GM12878 (cell line): ENCODE data around the gene SGIP1. TPM values are rescaled to one million over a fixed set of nuclear protein-coding genes. Genes with fewer than 3 reads are reported as not detected.

Experiments used
- ATAC-seq: fragments of 200-7000 bp; cut with Tn5 transposase; 3 replicates; pipeline ENCODE4 v1.9.1; 2020; ENCODE audit warnings: mild to moderate bottlenecking, moderate library complexity
- BruUV-seq: library from RNA; stranded (reverse); fragments of 400-500 nt; replicated peaks from 2 replicates; lab custom pipeline; 2021; lab: Mats Ljungman, UMichigan
- CTCF ChIA-PET: fragments of 300-600 bp; sonication (Branson Sonifier 250); formaldehyde crosslinking; extraction: SDS; loops from one replicate; lab custom pipeline; 2021; ENCODE audit warnings: inconsistent platforms; lab: Yijun Ruan, JAX
- POLR2A ChIA-PET: fragments of 350-600 bp; formaldehyde crosslinking; extraction: SDS; loops from one replicate; lab custom pipeline; 2021; ENCODE audit warnings: inconsistent platforms; lab: Charles Lee
- RAD21 ChIA-PET: fragments of 300-600 bp; sonication (Branson Sonifier 250); formaldehyde crosslinking; loops from one replicate; lab custom pipeline; 2023; ENCODE audit warnings: antibody characterized with exemption; ENCODE audit not compliant: unreplicated experiment; lab: Charles Lee
- SMC1A ChIA-PET: fragments of 300-600 bp; sonication (Branson Sonifier 250); formaldehyde crosslinking; loops from one replicate; lab custom pipeline; 2023; ENCODE audit not compliant: unreplicated experiment, uncharacterized antibody; lab: Charles Lee
- DNase-seq: peaks from one replicate; pipeline ENCODE4 v3.0.0-alpha.2; 2011; ENCODE audit warnings: low read depth, low spot score
- FAIRE-seq: peaks from 3 replicates; lab custom pipeline; 2011; peaks lifted over from hg19 to GRCh38; lab: Jason Lieb, UNC
- H2AFZ ChIP-seq: 2 replicates; pipeline ENCODE4 v1.6.0; 2011; ENCODE audit warnings: low read depth, low read length, control low read depth; ENCODE audit not compliant: control insufficient read depth
- H3K27ac ChIP-seq: 2 replicates; pipeline ENCODE4 v1.5.1; 2011; ENCODE audit warnings: control low read depth; ENCODE audit not compliant: control insufficient read depth, insufficient read depth
- H3K27me3 ChIP-seq, 2 experiments: replicated peaks in 1 of 2; 2 replicates each; pipeline versions ENCODE4 v1.6.0 to v1.6.1; 2011; ENCODE audit warnings: low read length in 1 of 2; ENCODE audit not compliant: control insufficient read depth in 2 of 2, insufficient read depth in 2 of 2
- H3K36me3 ChIP-seq, 2 experiments: 2 replicates each; pipeline ENCODE4 v1.5.1; 2011; ENCODE audit warnings: low read length in 1 of 2; ENCODE audit not compliant: control insufficient read depth in 2 of 2, insufficient read depth in 2 of 2
- H3K4me1 ChIP-seq: 2 replicates; pipeline ENCODE4 v1.6.1; 2011; ENCODE audit warnings: mild to moderate bottlenecking, low read length, moderate library complexity, mixed read lengths; ENCODE audit not compliant: control insufficient read depth, insufficient read depth
- H3K4me2 ChIP-seq: 2 replicates; pipeline ENCODE4 v1.6.0; 2011; ENCODE audit warnings: control low read depth; ENCODE audit not compliant: control insufficient read depth, insufficient read depth
- H3K4me3 ChIP-seq: fragments of 200-600 bp; sonication (generic); 2 replicates; pipeline ENCODE4 v1.5.1; 2016
- H3K79me2 ChIP-seq: 2 replicates; pipeline ENCODE4 v1.6.0; 2011; ENCODE audit warnings: low read length; ENCODE audit not compliant: control insufficient read depth, insufficient read depth
- H3K9ac ChIP-seq: 2 replicates; pipeline ENCODE4 v1.8.0; 2011; ENCODE audit warnings: low read length, control low read depth, mixed read lengths; ENCODE audit not compliant: control insufficient read depth, insufficient read depth
- H3K9me3 ChIP-seq: replicated peaks from 3 replicates; pipeline ENCODE4 v1.5.1; 2011; ENCODE audit warnings: mild to moderate bottlenecking, low read length; ENCODE audit not compliant: control insufficient read depth, insufficient read depth
- H4K20me1 ChIP-seq: 2 replicates; pipeline ENCODE4 v1.6.0; 2011; ENCODE audit not compliant: control insufficient read depth, insufficient read depth
- EP300 ChIP-seq, 2 experiments: fragments of 150-350 bp in 1 of 2; IDR thresholded peaks; 2 replicates each; pipeline ENCODE4 v1.6.1; 2011 to 2012; ENCODE audit warnings: low read depth in 2 of 2, low read length in 2 of 2, borderline replicate concordance in 1 of 2, improper control_type of control experiment in 1 of 2, inconsistent platforms in 1 of 2; ENCODE audit not compliant: control insufficient read depth in 1 of 2
- RAD21 ChIP-seq: IDR thresholded peaks from 2 replicates; pipeline ENCODE4 v1.6.1; 2011; ENCODE audit warnings: mild to moderate bottlenecking, low read depth, low read length, moderate library complexity; ENCODE audit not compliant: insufficient read depth
- RB1 ChIP-seq: fragments of 450-650 bp; formaldehyde crosslinking; IDR thresholded peaks from 2 replicates; pipeline ENCODE4 v1.6.1; 2017; ENCODE audit warnings: mild to moderate bottlenecking, borderline replicate concordance
- RBBP5 ChIP-seq: fragments of 200-600 bp; sonication (generic); conservative IDR thresholded peaks from 2 replicates; pipeline ENCODE4 v1.6.1; 2016
- RCOR1 ChIP-seq: conservative IDR thresholded peaks from 2 replicates; pipeline ENCODE4 v1.6.1; 2012; ENCODE audit warnings: low read depth, low read length, improper control_type of control experiment
- STAT1 ChIP-seq: fragments of 450-650 bp; conservative IDR thresholded peaks from 2 replicates; pipeline ENCODE4 v1.6.1; 2014; ENCODE audit warnings: antibody characterized with exemption, mild to moderate bottlenecking
- WGBS: methylation state at CpG from one replicate; pipeline ENCODE4 v1.1.6; 2016; ENCODE audit warnings: low lambda C conversion rate; ENCODE audit not compliant: insufficient replicate concordance, insufficient coverage; ENCODE audit errors: missing lambda C conversion rate; 5-methylcytosine and 5-hydroxymethylcytosine counted together
- in situ Hi-C: fragments of 300-500 bp; cut with MboI; formaldehyde crosslinking; loops from 9 replicates; pipeline ENCODE4 v1.14.3; 2018; ENCODE audit warnings: mixed read lengths
- intact Hi-C: fragments of 100-400 bp; cut with micrococcal nuclease; formaldehyde crosslinking; loops from one replicate; pipeline ENCODE4 v1.14.2; 2022; ENCODE audit not compliant: unreplicated experiment
- polyA plus RNA-seq, 11 experiments: library from polyadenylated mRNA; depleted of rRNA in 4 of 11; unstranded in 6 of 11; stranded (reverse) in 5 of 11; fragments of >200 nt; fragmentation: Nextera tagmentation in 4 of 11; fragmentation: Illumina TruSeq in 1 of 11; extraction: Ambion mirVana in 4 of 11; extraction: Trizol in 1 of 11; gene quantifications; 1 replicate in 1 of 11; 2 replicates in 10 of 11; pipeline versions ENCODE4 v1.2.1 to v1.2.3, GENCODE V29; 2011 to 2016; ENCODE audit warnings: inconsistent platforms in 2 of 11, missing spikeins in 2 of 11, low read depth in 1 of 11
- total RNA-seq, 4 experiments: library from RNA; depleted of rRNA in 3 of 4; stranded (reverse); fragments of >200 nt in 3 of 4; fragmentation: Illumina TruSeq in 1 of 4; extraction: Trizol in 1 of 4; gene quantifications; 2 replicates each; pipeline versions ENCODE4 v1.2.1 to v1.2.3, GENCODE V29; 2013 to 2021
- TF ChIP-seq, protein P1 (sequence below): IDR thresholded peaks from 2 replicates; pipeline ENCODE4 v1.6.1; 2012; ENCODE audit warnings: low read length, inconsistent platforms
- TF ChIP-seq, protein P2 (sequence below), 3 experiments: IDR thresholded peaks in 2 of 3; conservative IDR thresholded peaks in 1 of 3; 2 replicates each; pipeline ENCODE4 v1.5.1; 2011; ENCODE audit warnings: low read depth in 3 of 3, low read length in 3 of 3, mild to moderate bottlenecking in 3 of 3, control low read depth in 2 of 3, moderate library complexity in 2 of 3, inconsistent platforms in 1 of 3, mixed read lengths in 1 of 3; ENCODE audit not compliant: control insufficient read depth in 2 of 3, insufficient read depth in 1 of 3; ENCODE audit errors: extremely low read depth in 1 of 3
- TF ChIP-seq, protein P3 (sequence below): fragments of 450-650 bp; IDR thresholded peaks from 2 replicates; pipeline ENCODE4 v1.6.1; 2016; ENCODE audit warnings: mild to moderate bottlenecking

The SGIP1 gene
- total and polyA plus RNA-seq, 10 of the 15 experiments (the other 5 are each of a cell fraction or from before 2014, with no cell fraction given) = 0.15 TPM; not detected in 9

DNA sequence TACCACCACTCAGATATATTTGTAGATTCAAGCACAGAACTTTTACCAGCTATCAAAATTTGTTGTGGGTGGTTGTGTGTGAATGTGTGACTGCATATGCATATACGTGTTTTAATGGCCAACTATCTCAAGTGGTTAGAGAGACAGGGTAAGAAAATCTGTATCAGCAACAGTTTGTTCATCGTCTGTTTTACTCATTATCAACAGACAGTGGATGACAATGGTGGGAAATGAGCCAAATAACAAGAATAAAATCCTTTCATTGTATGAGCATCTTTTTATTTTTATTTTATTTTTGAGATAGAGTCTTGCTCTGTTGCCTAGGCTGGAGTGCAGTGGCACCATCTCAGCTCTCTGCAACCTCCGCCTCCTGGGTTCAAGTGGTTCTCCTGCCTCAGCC lies 195.6 kb downstream of the SGIP1 start (continued):
- TF ChIP-seq, protein P1, sequence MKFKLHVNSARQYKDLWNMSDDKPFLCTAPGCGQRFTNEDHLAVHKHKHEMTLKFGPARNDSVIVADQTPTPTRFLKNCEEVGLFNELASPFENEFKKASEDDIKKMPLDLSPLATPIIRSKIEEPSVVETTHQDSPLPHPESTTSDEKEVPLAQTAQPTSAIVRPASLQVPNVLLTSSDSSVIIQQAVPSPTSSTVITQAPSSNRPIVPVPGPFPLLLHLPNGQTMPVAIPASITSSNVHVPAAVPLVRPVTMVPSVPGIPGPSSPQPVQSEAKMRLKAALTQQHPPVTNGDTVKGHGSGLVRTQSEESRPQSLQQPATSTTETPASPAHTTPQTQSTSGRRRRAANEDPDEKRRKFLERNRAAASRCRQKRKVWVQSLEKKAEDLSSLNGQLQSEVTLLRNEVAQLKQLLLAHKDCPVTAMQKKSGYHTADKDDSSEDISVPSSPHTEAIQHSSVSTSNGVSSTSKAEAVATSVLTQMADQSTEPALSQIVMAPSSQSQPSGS = no peak
- TF ChIP-seq EP300 (IDR thresholded peaks at IDR 0.05; ENCODE audit: borderline replicate concordance in 1 of 2, control insufficient read depth in 1 of 2, low read depth in 2 of 2, low read length in 2 of 2) (no peak), RB1 (no peak), STAT1 (no peak), RCOR1 (no peak), RAD21 (no peak)

DNA sequence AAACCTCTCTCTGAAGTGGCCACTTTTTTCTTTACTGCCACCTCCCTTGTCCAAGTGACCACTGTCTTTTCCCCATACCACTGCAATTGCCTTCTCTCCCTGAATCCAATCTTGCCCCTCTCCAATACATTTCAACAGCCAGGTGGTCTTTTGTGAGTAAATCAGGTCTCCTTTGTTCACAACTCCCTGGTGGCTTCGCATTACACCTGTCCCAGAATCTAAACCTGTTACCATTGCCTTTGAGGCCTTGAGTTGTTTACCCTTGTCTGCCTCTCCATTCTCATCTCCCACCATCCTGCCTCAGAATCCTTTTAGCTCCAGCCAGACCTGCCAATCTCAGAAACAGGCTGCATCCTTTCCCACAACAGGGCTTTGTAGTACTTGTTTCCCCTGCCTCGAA lies 196.5 kb downstream of the SGIP1 start:
- WGBS = 35% methylated on average over 2 of the region's 2 CpGs
- RAD21 ChIA-PET = no interaction called here
- H3K27ac ChIP-seq = no peak overlapping the region
- no peaks in the 10 kb centered on the region for H4K20me1 ChIP-seq
- TF ChIP-seq, protein P2, sequence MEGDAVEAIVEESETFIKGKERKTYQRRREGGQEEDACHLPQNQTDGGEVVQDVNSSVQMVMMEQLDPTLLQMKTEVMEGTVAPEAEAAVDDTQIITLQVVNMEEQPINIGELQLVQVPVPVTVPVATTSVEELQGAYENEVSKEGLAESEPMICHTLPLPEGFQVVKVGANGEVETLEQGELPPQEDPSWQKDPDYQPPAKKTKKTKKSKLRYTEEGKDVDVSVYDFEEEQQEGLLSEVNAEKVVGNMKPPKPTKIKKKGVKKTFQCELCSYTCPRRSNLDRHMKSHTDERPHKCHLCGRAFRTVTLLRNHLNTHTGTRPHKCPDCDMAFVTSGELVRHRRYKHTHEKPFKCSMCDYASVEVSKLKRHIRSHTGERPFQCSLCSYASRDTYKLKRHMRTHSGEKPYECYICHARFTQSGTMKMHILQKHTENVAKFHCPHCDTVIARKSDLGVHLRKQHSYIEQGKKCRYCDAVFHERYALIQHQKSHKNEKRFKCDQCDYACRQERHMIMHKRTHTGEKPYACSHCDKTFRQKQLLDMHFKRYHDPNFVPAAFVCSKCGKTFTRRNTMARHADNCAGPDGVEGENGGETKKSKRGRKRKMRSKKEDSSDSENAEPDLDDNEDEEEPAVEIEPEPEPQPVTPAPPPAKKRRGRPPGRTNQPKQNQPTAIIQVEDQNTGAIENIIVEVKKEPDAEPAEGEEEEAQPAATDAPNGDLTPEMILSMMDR (IDR thresholded peaks at IDR 0.05 in 2 of 3, conservative IDR thresholded peaks at IDR 0.05 in 1 of 3; ENCODE audit: control insufficient read depth in 2 of 3, extremely low read depth in 1 of 3, insufficient read depth in 1 of 3, low read depth in 3 of 3, low read length in 3 of 3) = no peak
- TF ChIP-seq, protein P3, sequence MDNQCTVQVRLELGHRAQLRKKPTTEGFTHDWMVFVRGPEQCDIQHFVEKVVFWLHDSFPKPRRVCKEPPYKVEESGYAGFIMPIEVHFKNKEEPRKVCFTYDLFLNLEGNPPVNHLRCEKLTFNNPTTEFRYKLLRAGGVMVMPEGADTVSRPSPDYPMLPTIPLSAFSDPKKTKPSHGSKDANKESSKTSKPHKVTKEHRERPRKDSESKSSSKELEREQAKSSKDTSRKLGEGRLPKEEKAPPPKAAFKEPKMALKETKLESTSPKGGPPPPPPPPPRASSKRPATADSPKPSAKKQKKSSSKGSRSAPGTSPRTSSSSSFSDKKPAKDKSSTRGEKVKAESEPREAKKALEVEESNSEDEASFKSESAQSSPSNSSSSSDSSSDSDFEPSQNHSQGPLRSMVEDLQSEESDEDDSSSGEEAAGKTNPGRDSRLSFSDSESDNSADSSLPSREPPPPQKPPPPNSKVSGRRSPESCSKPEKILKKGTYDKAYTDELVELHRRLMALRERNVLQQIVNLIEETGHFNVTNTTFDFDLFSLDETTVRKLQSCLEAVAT = no peak
- TF ChIP-seq RBBP5 = no peak
- intact Hi-C loops (loop anchor here (10.0 kb wide), 1 partner anchor 376 kb away; no protein-coding TSS in a partner anchor), in situ Hi-C loops (no loop called here)
- BruUV-seq = no TSS peak
- no peak overlapping the region for H3K9ac ChIP-seq
- no peak for FAIRE-seq
- no peaks in the 10 kb centered on the region for H3K79me2 ChIP-seq
- no peak for ATAC-seq
- CTCF ChIA-PET = interaction anchor here (0.6 kb wide), 1 partner anchor 8 kb away, joined by 3 read pairs; no protein-coding TSS in a partner anchor
- no peak overlapping the region for H2AFZ ChIP-seq
- H3K4me2 ChIP-seq = no peak overlapping the region
- DNase-seq = no peak
- POLR2A ChIA-PET = no interaction called here
- no peaks in the 10 kb centered on the region for H3K4me1 ChIP-seq
- SMC1A ChIA-PET = no interaction called here
- H3K9me3 ChIP-seq = no peaks in the 10 kb centered on the region
- no peak overlapping the region for H3K4me3 ChIP-seq
- H3K36me3 ChIP-seq = no peaks in the 10 kb centered on the region
- 0 out of 4 replicates have a peak, but pooled peaks cover 0 to 3% of the 10 kb centered on the region in 2 experiments for H3K27me3 ChIP-seq
